Omental fat pad (tissue), 4 donors: Measurements from ENCODE around the gene ZNRF4. TPM values are rescaled to one million over a fixed set of nuclear protein-coding genes. Genes with fewer than 3 reads are reported as not detected.

Experiments used
- ATAC-seq: fragments of 150-250 bp; one replicate; pipeline ENCODE4 v1.9.1; 2016; ENCODE audit warnings: mild to moderate bottlenecking, moderate library complexity; ENCODE audit not compliant: low FRiP score
- DNase-seq: peaks from one replicate; pipeline ENCODE4 v3.0.0-alpha.2; 2019; ENCODE audit warnings: low spot score
- CTCF ChIP-seq, 3 donors: fragments of 450-650 bp; IDR thresholded peaks; one replicate each; pipeline ENCODE4 v1.5.1; 2016 to 2017; ENCODE audit warnings: antibody characterized with exemption in 3 of 3, mild to moderate bottlenecking in 3 of 3, moderate library complexity in 2 of 3
- total RNA-seq, 4 donors: library from RNA; depleted of rRNA; stranded (reverse); fragments of >200 nt; gene quantifications; one replicate each; pipeline ENCODE4 v1.1.0, GENCODE V29; 2016

ZNRF4 gene
- total RNA-seq, 4 donors from 2014 or later = not detected

GRCh38 chr19:5501907-5502306 lies 46.7 kb downstream of the ZNRF4 start:
- TF ChIP-seq CTCF (IDR thresholded peaks at IDR 0.05) = no peak
- DNase-seq = no peak
- no peak for ATAC-seq

- DNase-seq (no peak), ATAC-seq (no peak)
- no peak for TF ChIP-seq CTCF (IDR thresholded peaks at IDR 0.05)
Observed at GRCh38 chr19:5503598-5503997, 48.4 kb downstream of the ZNRF4 start.

- ATAC-seq = no peak
- DNase-seq = no peak
- TF ChIP-seq CTCF (IDR thresholded peaks at IDR 0.05) = no peak
Observed at GRCh38 chr19:5504114-5504513, 48.9 kb downstream of the ZNRF4 start.

Other genes with a start within 250 kb of the ZNRF4 start
- 100 to 1,000 TPM; 238 to 530 (median 338) TPM for gene PTPRS, start 114.6 kb upstream of the ZNRF4 start, total RNA-seq
- 1 to 10 TPM in 3 of 4 donors, not detected in 1; 1.7 to 8.6 (median 1.8) TPM for gene TINCR, start 112.5 kb downstream of the ZNRF4 start, total RNA-seq
- 10 to 100 TPM; 32.0 to 77.9 (median 51.1) TPM for gene SAFB2, start 167.4 kb downstream of the ZNRF4 start, total RNA-seq
- 100 to 1,000 TPM in 2 of 4 donors, 10 to 100 TPM in 2; 56.7 to 139 (median 86.9) TPM for gene SAFB, start 167.7 kb downstream of the ZNRF4 start, total RNA-seq
- gene MICOS13, start 225.1 kb downstream of the ZNRF4 start, total RNA-seq = 10 to 100 TPM; 24.4 to 54.6 (median 40.5) TPM
- 1 to 10 TPM; 4.3 to 9.5 (median 7.8) TPM for gene HSD11B1L, start 225.6 kb downstream of the ZNRF4 start, total RNA-seq
- 100 to 1,000 TPM; 663 to 804 (median 703) TPM for gene RPL36, start 234.9 kb downstream of the ZNRF4 start, total RNA-seq